ENCODE data around the gene RNU1-3.
"Not testable (repeated sequence)": the region's sequence is repeated elsewhere in the genome, so short reads cannot be mapped to it uniquely, and the experiment has no call there.

DNA sequence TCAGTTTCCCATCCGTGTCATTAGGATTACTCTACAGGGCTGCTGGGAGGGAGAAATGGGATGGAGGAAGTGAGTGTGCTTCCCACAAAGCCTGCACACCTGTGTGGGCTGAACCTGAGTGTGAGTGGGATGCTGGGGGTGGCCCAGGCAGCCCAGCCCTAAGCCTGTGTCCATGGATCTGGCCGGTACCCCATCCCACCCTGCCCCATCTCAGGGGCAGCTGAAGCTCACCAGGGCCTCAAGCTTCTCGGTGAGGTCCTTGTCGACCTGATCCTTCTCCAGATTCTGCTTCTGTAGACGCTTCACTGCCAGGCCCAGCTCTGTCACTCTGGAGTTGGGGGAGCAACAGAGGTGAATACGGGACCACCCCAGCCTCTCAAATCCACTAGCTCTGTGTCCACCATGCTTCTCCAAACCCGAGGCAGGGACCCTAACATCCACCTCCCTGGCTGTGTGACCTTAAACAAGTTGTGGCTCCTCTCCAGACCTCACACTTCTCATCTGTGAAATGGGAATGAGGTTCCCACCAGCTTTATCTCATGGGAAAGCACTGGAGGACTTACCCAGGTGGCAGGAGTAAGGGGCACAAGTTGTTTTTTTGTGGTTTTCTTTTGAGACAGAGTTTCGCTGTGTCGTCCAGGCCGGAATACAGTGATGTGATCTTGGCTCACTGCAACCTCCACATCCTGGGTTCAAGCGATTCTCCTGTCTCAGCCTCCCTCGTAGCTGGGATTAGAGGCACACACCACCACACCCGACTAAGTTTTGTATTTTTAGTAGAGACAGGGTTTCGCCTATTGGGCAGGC, 34.5 kb downstream of the RNU1-3 start:
- TF ChIP-seq, protein P1, sequence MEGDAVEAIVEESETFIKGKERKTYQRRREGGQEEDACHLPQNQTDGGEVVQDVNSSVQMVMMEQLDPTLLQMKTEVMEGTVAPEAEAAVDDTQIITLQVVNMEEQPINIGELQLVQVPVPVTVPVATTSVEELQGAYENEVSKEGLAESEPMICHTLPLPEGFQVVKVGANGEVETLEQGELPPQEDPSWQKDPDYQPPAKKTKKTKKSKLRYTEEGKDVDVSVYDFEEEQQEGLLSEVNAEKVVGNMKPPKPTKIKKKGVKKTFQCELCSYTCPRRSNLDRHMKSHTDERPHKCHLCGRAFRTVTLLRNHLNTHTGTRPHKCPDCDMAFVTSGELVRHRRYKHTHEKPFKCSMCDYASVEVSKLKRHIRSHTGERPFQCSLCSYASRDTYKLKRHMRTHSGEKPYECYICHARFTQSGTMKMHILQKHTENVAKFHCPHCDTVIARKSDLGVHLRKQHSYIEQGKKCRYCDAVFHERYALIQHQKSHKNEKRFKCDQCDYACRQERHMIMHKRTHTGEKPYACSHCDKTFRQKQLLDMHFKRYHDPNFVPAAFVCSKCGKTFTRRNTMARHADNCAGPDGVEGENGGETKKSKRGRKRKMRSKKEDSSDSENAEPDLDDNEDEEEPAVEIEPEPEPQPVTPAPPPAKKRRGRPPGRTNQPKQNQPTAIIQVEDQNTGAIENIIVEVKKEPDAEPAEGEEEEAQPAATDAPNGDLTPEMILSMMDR (IDR thresholded peaks at IDR 0.05; ENCODE audit: control extremely low read depth in 1 of 3, insufficient read depth in 1 of 3, low read depth in 1 of 3, low read length in 3 of 3): not testable (repeated sequence)
- TF ChIP-seq POLR2AphosphoS5 (IDR thresholded peaks at IDR 0.05; ENCODE audit: low read depth, low read length); EZH2 (IDR thresholded peaks at IDR 0.05; ENCODE audit: low read depth, low read length, severe bottlenecking); PHF8 (conservative IDR thresholded peaks at IDR 0.05; ENCODE audit: low read depth, low read length); RAD21 (IDR thresholded peaks at IDR 0.05 in 1 of 2, conservative IDR thresholded peaks at IDR 0.05 in 1 of 2; ENCODE audit: low read depth in 2 of 2, low read length in 2 of 2); SRF (IDR thresholded peaks at IDR 0.05; ENCODE audit: low read depth, low read length); EP300 (IDR thresholded peaks at IDR 0.05; ENCODE audit: borderline replicate concordance in 1 of 2, low read depth in 2 of 2, low read length in 2 of 2); GTF2F1 (IDR thresholded peaks at IDR 0.05; ENCODE audit: borderline replicate concordance, low read depth, low read length); ZNF274 (IDR thresholded peaks at IDR 0.05; ENCODE audit: borderline replicate concordance, extremely low read depth, low read length); BCL11A (IDR thresholded peaks at IDR 0.05; ENCODE audit: low read depth in 2 of 2, low read length in 2 of 2); POLR2A (IDR thresholded peaks at IDR 0.05; ENCODE audit: control extremely low read depth in 1 of 2, low read depth in 2 of 2, low read length in 2 of 2): not testable (repeated sequence)
- TF ChIP-seq, protein P2, sequence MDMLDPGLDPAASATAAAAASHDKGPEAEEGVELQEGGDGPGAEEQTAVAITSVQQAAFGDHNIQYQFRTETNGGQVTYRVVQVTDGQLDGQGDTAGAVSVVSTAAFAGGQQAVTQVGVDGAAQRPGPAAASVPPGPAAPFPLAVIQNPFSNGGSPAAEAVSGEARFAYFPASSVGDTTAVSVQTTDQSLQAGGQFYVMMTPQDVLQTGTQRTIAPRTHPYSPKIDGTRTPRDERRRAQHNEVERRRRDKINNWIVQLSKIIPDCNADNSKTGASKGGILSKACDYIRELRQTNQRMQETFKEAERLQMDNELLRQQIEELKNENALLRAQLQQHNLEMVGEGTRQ (IDR thresholded peaks at IDR 0.05; ENCODE audit: low read length): not testable (repeated sequence)

Data from H1 (cell line).